Measurements from ENCODE around the gene CAMKK1. TPM values are rescaled to one million over a fixed set of nuclear protein-coding genes. Genes with fewer than 3 reads are reported as not detected.
"Not testable (repeated sequence)": the region's sequence is repeated elsewhere in the genome, so short reads cannot be mapped to it uniquely, and the experiment has no call there.

The CAMKK1 gene
- total and polyA plus RNA-seq, 7 experiments from 2014 or later: 2.3 to 12.5 (median 5.0) TPM

- CTCF ChIA-PET: interaction anchor here (0.6 to 5.3 kb wide), 4 partner anchors 17 to 1315 kb away, joined by 3 to 46 read pairs (median 8); no protein-coding TSS in a partner anchor
- not testable (repeated sequence) for H3K9me3 ChIP-seq (ENCODE audit: control insufficient read depth in 2 of 3, low read length in 3 of 3); H3K9me3 Mint-ChIP-seq; H3K27ac ChIP-seq (ENCODE audit: low read depth, low read length); DNase-seq; ATAC-seq; H3K27me3 Mint-ChIP-seq; H3K27me3 ChIP-seq (ENCODE audit: control insufficient read depth in 2 of 2, insufficient read depth in 2 of 2, low read length in 2 of 2)
- Mint-ChIP-seq H3K27ac (peak overlapping the region in 4 of 9 donors; percentile 14 to 75 (median 48)), H3K36me3 (peaks cover 0 to 20% (median 5%) of the 10 kb centered on the region in 5 donors), H3K4me1 (peaks cover 24 to 43% (median 34%) of the 10 kb centered on the region in 7 donors), H3K4me3 (peak overlapping the region; percentile 24 to 98 (median 90))
- Histone ChIP-seq H3K4me1 (ENCODE audit: control insufficient read depth in 2 of 2, insufficient read depth in 2 of 2, low read length in 2 of 2) (peaks cover 12 to 17% of the 10 kb centered on the region in 2 donors), H3K4me3 (ENCODE audit: low read length) (peak overlapping the region; percentile 83), H3K36me3 (ENCODE audit: control insufficient read depth in 2 of 3, insufficient read depth in 3 of 3, low read length in 3 of 3) (peaks cover 0 to 37% (median 18%) of the 10 kb centered on the region in 3 experiments)
- POLR2A ChIA-PET: interaction anchor here (0.9 to 1.5 kb wide), 2 partner anchors 90 to 119 kb away, joined by 4 to 5 read pairs; no protein-coding TSS in a partner anchor
- intact Hi-C loops (cut with micrococcal nuclease): loop anchor here (1.0 to 10.0 kb wide), 3 partner anchors 160 to 231 kb away; no protein-coding TSS in a partner anchor
These were observed 48.3 kb downstream of the CAMKK1 start for GRCh38 chr17:3844556-3844955.

GRCh38 chr17:3843935-3844516 is 48.8 kb downstream of the CAMKK1 start:
- Mint-ChIP-seq H3K36me3 (peaks cover 0 to 22% (median 6%) of the 10 kb centered on the region in 5 donors), H3K27me3 (peaks cover 0 to 2% (median 0%) of the 10 kb centered on the region in 5 donors), H3K9me3 (peaks cover 0 to 2% (median 0%) of the 10 kb centered on the region in 11 donors), H3K4me3 (peak overlapping the region; percentile 31 to 98 (median 88)), H3K27ac (peak overlapping the region in 5 of 9 donors; percentile 2 to 75 (median 51)), H3K4me1 (peaks cover 25 to 45% (median 35%) of the 10 kb centered on the region in 7 donors)
- DNase-seq: peak in 7 of 9 donors; percentile 25 to 45 (median 42)
- Histone ChIP-seq H3K27me3 (ENCODE audit: control insufficient read depth in 2 of 2, insufficient read depth in 2 of 2, low read length in 2 of 2) (no peaks in the 10 kb centered on the region), H3K9me3 (ENCODE audit: control insufficient read depth in 2 of 3, low read length in 3 of 3) (no peaks in the 10 kb centered on the region), H3K27ac (ENCODE audit: low read depth, low read length) (no peak overlapping the region), H3K4me1 (ENCODE audit: control insufficient read depth in 2 of 2, insufficient read depth in 2 of 2, low read length in 2 of 2) (peaks cover 12 to 17% of the 10 kb centered on the region in 2 donors), H3K36me3 (ENCODE audit: control insufficient read depth in 2 of 3, insufficient read depth in 3 of 3, low read length in 3 of 3) (peaks cover 0 to 41% (median 19%) of the 10 kb centered on the region in 3 experiments), H3K4me3 (ENCODE audit: low read length) (no peak overlapping the region)
- intact Hi-C loops (cut with micrococcal nuclease): loop anchor here (1.0 to 10.0 kb wide), 3 partner anchors 160 to 231 kb away; no protein-coding TSS in a partner anchor
- POLR2A ChIA-PET: interaction anchor here (1.5 kb wide), 1 partner anchor 89 kb away, joined by 4 read pairs; no protein-coding TSS in a partner anchor
- CTCF ChIA-PET: interaction anchor here (1.2 to 5.3 kb wide), 4 partner anchors 16 to 230 kb away, joined by 4 to 46 read pairs (median 8); no protein-coding TSS in a partner anchor
- ATAC-seq: no peak

- peaks cover 0 to 67% (median 24%) of the 10 kb centered on the region in 3 experiments for H3K36me3 ChIP-seq (ENCODE audit: control insufficient read depth in 2 of 3, insufficient read depth in 3 of 3, low read length in 3 of 3)
- Mint-ChIP-seq H3K27me3 (no peaks in the 10 kb centered on the region), H3K27ac (peak overlapping the region in 1 of 9 donors; percentile 78), H3K9me3 (peaks cover 0 to 2% (median 0%) of the 10 kb centered on the region in 11 donors), H3K4me3 (no peak overlapping the region), H3K4me1 (peaks cover 19 to 51% (median 30%) of the 10 kb centered on the region in 7 donors), H3K36me3 (peaks cover 10 to 46% (median 19%) of the 10 kb centered on the region in 5 donors)
- no peaks in the 10 kb centered on the region for H3K27me3 ChIP-seq (ENCODE audit: control insufficient read depth in 2 of 2, insufficient read depth in 2 of 2, low read length in 2 of 2)
- ChIA-PET CTCF (interaction anchor here (1.3 to 1.9 kb wide), 2 partner anchors 10 to 101 kb away, joined by 3 to 7 read pairs; no protein-coding TSS in a partner anchor), POLR2A (interaction anchor here (0.5 kb wide), 1 partner anchor 17 kb away, joined by 3 read pairs; no protein-coding TSS in a partner anchor)
- H3K27ac ChIP-seq (ENCODE audit: low read depth, low read length): no peak overlapping the region
- H3K4me3 ChIP-seq (ENCODE audit: low read length): no peak overlapping the region
- DNase-seq: no peak
- intact Hi-C loops (cut with micrococcal nuclease): no loop called here
- no peaks in the 10 kb centered on the region for H3K4me1 ChIP-seq (ENCODE audit: control insufficient read depth in 2 of 2, insufficient read depth in 2 of 2, low read length in 2 of 2)
- ATAC-seq: no peak
- H3K9me3 ChIP-seq (ENCODE audit: control insufficient read depth in 2 of 3, low read length in 3 of 3): no peaks in the 10 kb centered on the region
These were observed 54.6 kb downstream of the CAMKK1 start for GRCh38 chr17:3838206-3838605.

- H3K27ac Mint-ChIP-seq: no peak overlapping the region
- no peaks in the 10 kb centered on the region for H3K27me3 Mint-ChIP-seq
- peaks cover 19 to 51% (median 30%) of the 10 kb centered on the region in 7 donors for H3K4me1 Mint-ChIP-seq
- no peak overlapping the region for H3K27ac ChIP-seq (ENCODE audit: low read depth, low read length)
- H3K9me3 ChIP-seq (ENCODE audit: control insufficient read depth in 2 of 3, low read length in 3 of 3): no peaks in the 10 kb centered on the region
- ChIA-PET POLR2A (no interaction called here), CTCF (interaction anchor here (0.9 kb wide), 1 partner anchor 10 kb away, joined by 3 read pairs; the partner anchor contains the start of gene NCBP3)
- peaks cover 0 to 2% (median 0%) of the 10 kb centered on the region in 11 donors for H3K9me3 Mint-ChIP-seq
- intact Hi-C loops (cut with micrococcal nuclease): no loop called here
- no peaks in the 10 kb centered on the region for H3K27me3 ChIP-seq (ENCODE audit: control insufficient read depth in 2 of 2, insufficient read depth in 2 of 2, low read length in 2 of 2)
- no peaks in the 10 kb centered on the region for H3K4me1 ChIP-seq (ENCODE audit: control insufficient read depth in 2 of 2, insufficient read depth in 2 of 2, low read length in 2 of 2)
- no peak overlapping the region for H3K4me3 Mint-ChIP-seq
- H3K36me3 Mint-ChIP-seq: peaks cover 10 to 46% (median 20%) of the 10 kb centered on the region in 5 donors
- no peak overlapping the region for H3K4me3 ChIP-seq (ENCODE audit: low read length)
- ATAC-seq: no peak
- no peak for DNase-seq
- peaks cover 0 to 56% (median 14%) of the 10 kb centered on the region in 3 experiments for H3K36me3 ChIP-seq (ENCODE audit: control insufficient read depth in 2 of 3, insufficient read depth in 3 of 3, low read length in 3 of 3)
These were observed 56.3 kb downstream of the CAMKK1 start for GRCh38 chr17:3836551-3836950.

- H3K9me3 Mint-ChIP-seq: no peaks in the 10 kb centered on the region
- no peak overlapping the region for H3K4me3 ChIP-seq (ENCODE audit: low read length)
- peaks cover 16 to 44% (median 23%) of the 10 kb centered on the region in 7 donors for H3K4me1 Mint-ChIP-seq
- no peaks in the 10 kb centered on the region for H3K9me3 ChIP-seq (ENCODE audit: control insufficient read depth in 2 of 3, low read length in 3 of 3)
- CTCF ChIA-PET: no interaction called here
- ATAC-seq: no peak
- intact Hi-C loops (cut with micrococcal nuclease): no loop called here
- peaks cover 10 to 39% (median 17%) of the 10 kb centered on the region in 5 donors for H3K36me3 Mint-ChIP-seq
- H3K27me3 Mint-ChIP-seq: no peaks in the 10 kb centered on the region
- DNase-seq: no peak
- H3K4me1 ChIP-seq (ENCODE audit: control insufficient read depth in 2 of 2, insufficient read depth in 2 of 2, low read length in 2 of 2): no peaks in the 10 kb centered on the region
- peak overlapping the region in 5 of 9 donors; percentile 4 to 68 (median 27) for H3K27ac Mint-ChIP-seq
- H3K27ac ChIP-seq (ENCODE audit: low read depth, low read length): no peak overlapping the region
- no peaks in the 10 kb centered on the region for H3K27me3 ChIP-seq (ENCODE audit: control insufficient read depth in 2 of 2, insufficient read depth in 2 of 2, low read length in 2 of 2)
- peaks cover 0 to 48% (median 14%) of the 10 kb centered on the region in 3 experiments for H3K36me3 ChIP-seq (ENCODE audit: control insufficient read depth in 2 of 3, insufficient read depth in 3 of 3, low read length in 3 of 3)
- POLR2A ChIA-PET: no interaction called here
- H3K4me3 Mint-ChIP-seq: no peak overlapping the region
These were observed 57.2 kb downstream of the CAMKK1 start for GRCh38 chr17:3835410-3836229.

- Histone ChIP-seq H3K27ac (ENCODE audit: low read depth, low read length) (no peak overlapping the region), H3K9me3 (ENCODE audit: control insufficient read depth in 2 of 3, low read length in 3 of 3) (no peaks in the 10 kb centered on the region), H3K4me1 (ENCODE audit: control insufficient read depth in 2 of 2, insufficient read depth in 2 of 2, low read length in 2 of 2) (no peaks in the 10 kb centered on the region), H3K27me3 (ENCODE audit: control insufficient read depth in 2 of 2, insufficient read depth in 2 of 2, low read length in 2 of 2) (no peaks in the 10 kb centered on the region), H3K36me3 (ENCODE audit: control insufficient read depth in 2 of 3, insufficient read depth in 3 of 3, low read length in 3 of 3) (peaks cover 3 to 48% (median 8%) of the 10 kb centered on the region in 3 experiments), H3K4me3 (ENCODE audit: low read length) (no peak overlapping the region)
- intact Hi-C loops (cut with micrococcal nuclease): no loop called here
- CTCF ChIA-PET: no interaction called here
- no peaks in the 10 kb centered on the region for H3K27me3 Mint-ChIP-seq
- H3K36me3 Mint-ChIP-seq: peaks cover 10 to 34% (median 16%) of the 10 kb centered on the region in 5 donors
- no peaks in the 10 kb centered on the region for H3K9me3 Mint-ChIP-seq
- POLR2A ChIA-PET: no interaction called here
- peaks cover 10 to 37% (median 19%) of the 10 kb centered on the region in 7 donors for H3K4me1 Mint-ChIP-seq
- peak overlapping the region in 2 of 9 donors; percentile 37 to 55 for H3K27ac Mint-ChIP-seq
- no peak for ATAC-seq
- no peak overlapping the region for H3K4me3 Mint-ChIP-seq
- no peak for DNase-seq
These were observed 58.0 kb downstream of the CAMKK1 start for GRCh38 chr17:3834811-3835210.

Measured in naive thymus-derived CD4-positive, alpha-beta T cell (primary cell).